Brain microvascular endothelial cell (primary cell): ENCODE results near the gene SPTY2D1.

Experiments
- DNase-seq: peaks from one replicate; pipeline ENCODE4 v3.0.0-alpha.2; 2020
- H3K27ac ChIP-seq: fragments of 250-450 bp; sonication (Bioruptor Pico); 2 replicates; pipeline ENCODE4 v1.5.1; 2020; ENCODE audit warnings: mild to moderate bottlenecking, moderate library complexity
- H3K27me3 ChIP-seq: fragments of 250-450 bp; sonication (Bioruptor Pico); replicated peaks from 2 replicates; pipeline ENCODE4 v1.5.1; 2020; ENCODE audit warnings: mild to moderate bottlenecking
- H3K36me3 ChIP-seq: fragments of 250-450 bp; sonication (Bioruptor Pico); replicated peaks from 2 replicates; pipeline ENCODE4 v1.5.1; 2020; ENCODE audit warnings: mild to moderate bottlenecking
- H3K4me3 ChIP-seq: 2 replicates; pipeline ENCODE4 v1.5.1; 2011; ENCODE audit warnings: low read depth, mild to moderate bottlenecking, control low read depth, low read length, moderate library complexity
- in situ Hi-C: cut with HindIII; loops from 2 replicates; pipeline ENCODE4 v1.10.0; 2017; ENCODE audit warnings: low sequenced_read_pairs, low pct_ligation_motif_present
- TF ChIP-seq, protein P1 (sequence below): IDR thresholded peaks from 2 replicates; pipeline ENCODE4 v1.5.1; 2011; ENCODE audit warnings: low read depth, mild to moderate bottlenecking, moderate library complexity, low read length, control low read depth, inconsistent platforms; ENCODE audit errors: missing control alignments

Gene SPTY2D1

DNA sequence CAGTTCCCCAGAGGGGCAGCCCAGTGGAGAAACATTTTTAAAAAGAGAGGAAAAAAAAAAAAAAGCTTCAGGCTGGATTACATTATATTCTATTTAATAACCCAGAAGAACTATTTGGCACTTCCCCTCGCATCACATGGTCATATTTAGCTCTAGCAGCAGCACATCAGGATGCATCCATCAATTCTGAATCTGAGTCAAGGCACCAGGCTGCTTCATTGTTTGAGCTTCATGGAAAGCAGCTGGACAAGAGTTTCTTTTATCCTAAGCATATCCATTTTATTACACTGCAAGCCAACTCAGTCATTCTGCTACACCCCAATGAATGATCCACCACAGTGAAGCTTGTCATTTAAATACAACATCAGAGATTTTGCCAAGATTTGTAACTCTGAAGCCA lies 10.0 kb downstream of the SPTY2D1 start:
- TF ChIP-seq, protein P1, sequence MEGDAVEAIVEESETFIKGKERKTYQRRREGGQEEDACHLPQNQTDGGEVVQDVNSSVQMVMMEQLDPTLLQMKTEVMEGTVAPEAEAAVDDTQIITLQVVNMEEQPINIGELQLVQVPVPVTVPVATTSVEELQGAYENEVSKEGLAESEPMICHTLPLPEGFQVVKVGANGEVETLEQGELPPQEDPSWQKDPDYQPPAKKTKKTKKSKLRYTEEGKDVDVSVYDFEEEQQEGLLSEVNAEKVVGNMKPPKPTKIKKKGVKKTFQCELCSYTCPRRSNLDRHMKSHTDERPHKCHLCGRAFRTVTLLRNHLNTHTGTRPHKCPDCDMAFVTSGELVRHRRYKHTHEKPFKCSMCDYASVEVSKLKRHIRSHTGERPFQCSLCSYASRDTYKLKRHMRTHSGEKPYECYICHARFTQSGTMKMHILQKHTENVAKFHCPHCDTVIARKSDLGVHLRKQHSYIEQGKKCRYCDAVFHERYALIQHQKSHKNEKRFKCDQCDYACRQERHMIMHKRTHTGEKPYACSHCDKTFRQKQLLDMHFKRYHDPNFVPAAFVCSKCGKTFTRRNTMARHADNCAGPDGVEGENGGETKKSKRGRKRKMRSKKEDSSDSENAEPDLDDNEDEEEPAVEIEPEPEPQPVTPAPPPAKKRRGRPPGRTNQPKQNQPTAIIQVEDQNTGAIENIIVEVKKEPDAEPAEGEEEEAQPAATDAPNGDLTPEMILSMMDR = no peak
- no peaks in the 10 kb centered on the region for H3K27me3 ChIP-seq
- no peak overlapping the region for H3K27ac ChIP-seq
- in situ Hi-C loops = no loop called here
- no peak overlapping the region for H3K4me3 ChIP-seq
- no peak for DNase-seq
- H3K36me3 ChIP-seq = no peaks in the 10 kb centered on the region

DNA sequence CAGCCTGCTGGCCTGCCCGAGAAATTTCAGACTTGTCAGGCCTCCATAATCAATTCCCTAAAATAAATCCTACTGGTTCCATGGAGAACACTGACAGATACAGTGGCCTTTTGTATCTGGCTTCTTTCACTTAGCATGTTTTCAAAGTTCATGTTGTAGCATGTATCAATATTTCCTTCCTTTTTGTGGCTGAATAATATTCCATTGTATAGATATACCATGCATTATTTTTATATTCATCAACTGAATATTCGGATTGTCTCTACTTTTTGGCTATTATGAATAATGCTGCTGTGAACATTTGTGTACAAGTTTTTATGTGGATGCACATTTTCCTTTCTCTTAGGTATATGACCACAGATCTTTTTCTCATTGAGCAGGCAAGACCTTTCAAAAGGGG lies 10.4 kb downstream of the SPTY2D1 start:
- H3K4me3 ChIP-seq = no peak overlapping the region
- H3K27me3 ChIP-seq = no peaks in the 10 kb centered on the region
- in situ Hi-C loops = no loop called here
- no peak overlapping the region for H3K27ac ChIP-seq
- TF ChIP-seq, protein P1 = no peak
- H3K36me3 ChIP-seq = no peaks in the 10 kb centered on the region
- no peak for DNase-seq

DNA sequence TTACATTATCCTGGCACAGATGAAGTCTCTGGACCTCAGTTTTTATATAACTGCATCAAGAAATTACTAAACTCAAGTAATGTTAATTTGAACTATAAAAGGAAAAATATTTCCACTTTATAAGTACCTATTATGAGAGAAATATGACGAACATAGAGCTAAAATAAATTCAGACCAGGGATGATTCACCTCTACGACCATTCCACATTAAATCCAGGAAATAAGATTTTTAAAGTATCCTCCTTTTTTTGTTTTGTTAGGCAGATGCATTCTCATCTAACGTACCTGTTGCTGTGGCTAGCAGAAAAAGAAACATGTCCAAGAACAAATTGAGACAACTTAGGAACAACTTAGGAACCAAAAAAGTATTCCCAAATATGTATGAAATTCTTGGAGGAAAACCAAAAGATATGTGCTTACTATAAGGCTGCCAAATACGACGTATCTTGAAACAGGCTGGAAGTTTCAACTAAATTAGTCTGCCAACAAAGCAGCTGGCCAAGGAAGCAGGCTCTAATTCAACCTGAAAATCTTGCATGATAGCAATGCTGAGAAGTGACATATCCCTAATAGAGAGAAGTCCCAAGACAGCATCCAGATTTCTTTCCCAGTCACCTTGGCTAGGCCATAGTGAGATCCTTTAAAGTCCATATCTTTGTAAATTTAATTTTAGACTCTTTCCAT lies 15.7 kb downstream of the SPTY2D1 start:
- H3K36me3 ChIP-seq = peaks cover 21% of the 10 kb centered on the region
- DNase-seq = peak; percentile 16
- H3K4me3 ChIP-seq = no peak overlapping the region
- H3K27ac ChIP-seq = peak overlapping the region; percentile 29
- TF ChIP-seq, protein P1 = no peak
- no peaks in the 10 kb centered on the region for H3K27me3 ChIP-seq
- in situ Hi-C loops = no loop called here

DNA sequence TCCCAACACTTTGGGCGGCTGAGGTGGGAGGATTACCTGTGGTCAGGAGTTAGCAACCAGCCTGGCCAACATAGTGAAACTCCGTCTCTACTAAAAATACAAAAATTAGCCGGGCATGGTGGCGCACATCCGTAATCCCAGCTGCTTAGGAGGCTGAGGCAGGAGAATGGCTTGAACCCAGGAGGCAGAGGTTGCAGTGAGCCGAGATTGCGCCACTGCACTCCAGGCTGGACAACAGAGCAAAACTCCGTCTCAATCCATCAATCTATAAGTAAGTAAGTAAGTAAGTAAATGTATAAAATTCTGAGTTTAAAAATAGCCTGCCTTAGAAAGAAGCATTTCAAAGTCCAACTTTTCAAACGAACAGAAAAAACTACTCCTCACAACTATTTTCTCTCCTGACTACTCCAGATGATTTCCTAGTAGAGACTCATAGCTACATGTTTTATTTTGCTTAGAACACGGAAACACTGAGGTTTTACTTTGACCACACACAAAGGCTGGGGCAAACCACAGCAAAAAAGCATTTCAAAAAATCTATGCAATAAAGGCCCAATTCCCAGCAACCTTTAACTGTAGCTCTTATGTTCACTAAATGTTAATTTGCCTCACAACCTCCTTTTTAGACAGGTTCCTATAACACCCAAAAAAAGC lies 16.3 kb downstream of the SPTY2D1 start:
- peak; percentile 45 for DNase-seq
- TF ChIP-seq, protein P1 = no peak
- in situ Hi-C loops = no loop called here
- Histone ChIP-seq H3K36me3 (peaks cover 21% of the 10 kb centered on the region), H3K27me3 (no peaks in the 10 kb centered on the region), H3K4me3 (no peak overlapping the region), H3K27ac (peak overlapping the region; percentile 29)

DNA sequence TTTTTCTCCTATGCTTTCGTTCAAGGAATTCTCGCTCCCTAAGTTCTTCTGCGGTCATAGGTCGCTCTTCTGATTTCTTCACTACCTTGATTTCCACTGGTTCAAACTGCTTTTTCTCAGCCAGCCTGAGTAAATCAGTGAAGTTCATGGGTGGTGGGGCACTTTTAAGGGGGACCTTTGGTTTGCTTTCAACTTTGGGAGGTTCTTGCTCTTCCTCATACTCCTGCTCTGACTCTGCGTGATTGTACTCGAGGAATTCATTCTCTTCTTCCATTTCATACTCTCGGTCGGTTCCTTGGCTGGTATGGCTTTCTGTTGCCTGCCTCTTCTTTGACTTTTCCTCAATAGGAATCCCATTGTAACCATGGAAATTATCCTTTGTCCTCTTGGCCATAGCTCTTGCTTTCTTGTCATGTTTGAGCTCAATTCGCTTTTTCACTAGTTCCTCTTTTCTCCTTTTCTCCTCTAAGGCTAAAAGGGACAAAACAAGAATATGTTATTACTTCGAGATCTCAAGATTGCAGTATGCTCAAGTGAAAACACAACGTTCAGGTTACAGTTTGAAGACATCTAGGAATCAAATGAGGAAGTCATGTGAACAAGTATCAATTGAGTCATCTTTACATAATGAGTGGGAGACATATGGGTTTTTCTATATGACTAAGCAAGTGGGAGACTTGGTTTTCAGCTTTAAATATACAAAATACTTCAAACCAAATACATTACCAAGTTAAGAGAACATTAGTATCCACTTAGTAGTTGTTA lies 18.3 kb downstream of the SPTY2D1 start:
- H3K27ac ChIP-seq = peak overlapping the region; percentile 4

More for the DNA sequence above, 18.3 kb downstream of the SPTY2D1 start:
- no peak for DNase-seq
- no peak overlapping the region for H3K4me3 ChIP-seq
- no peaks in the 10 kb centered on the region for H3K27me3 ChIP-seq
- in situ Hi-C loops = no loop called here
- H3K36me3 ChIP-seq = peaks cover 28% of the 10 kb centered on the region
- TF ChIP-seq, protein P1 = no peak
